SK-N-SH (cell line): ENCODE data around the gene HOXC11. TPM values are rescaled to one million over a fixed set of nuclear protein-coding genes. Genes with fewer than 3 reads are reported as not detected.

Experiments
- CTCF ChIA-PET: fragments of 300-600, 350-600 bp; formaldehyde crosslinking; extraction: SDS; loops from one replicate; lab custom pipeline; 2021; lab: Yijun Ruan, JAX
- POLR2A ChIA-PET: fragments of 350-600 bp; sonication (Branson Sonifier 250); formaldehyde crosslinking; extraction: SDS; loops from one replicate; lab custom pipeline; 2020; ENCODE audit warnings: antibody characterized with exemption, inconsistent platforms; lab: Yijun Ruan, JAX
- DNase-seq: peaks from one replicate; pipeline ENCODE4 v3.0.0; 2012
- H2AFZ ChIP-seq: fragments of 200-600 bp; sonication (generic); 2 replicates; pipeline ENCODE4 v1.8.1; 2016; ENCODE audit warnings: antibody characterized with exemption, mild to moderate bottlenecking, low read depth
- H3F3A ChIP-seq: fragments of 200-600 bp; sonication (generic); replicated peaks from 2 replicates; pipeline ENCODE3; 2016; ENCODE audit warnings: antibody characterized with exemption, mild to moderate bottlenecking; ENCODE audit not compliant: insufficient read depth
- H3K27ac ChIP-seq, 2 experiments: fragments of 200-500 bp in 1 of 2; fragments of 200-600 bp in 1 of 2; sonication (Bioruptor generic) in 1 of 2; sonication (generic), shearing (Covaris generic) in 1 of 2; 2 replicates each; pipeline versions ENCODE4 v1.5.1 to v1.6.1; 2014 to 2016; ENCODE audit warnings: low read depth in 2 of 2, inconsistent platforms in 1 of 2, low read length in 1 of 2, mild to moderate bottlenecking in 1 of 2, mixed read lengths in 1 of 2
- H3K27me3 ChIP-seq: fragments of 200-600 bp; sonication (generic), shearing (Covaris generic); 2 replicates; pipeline ENCODE4 v1.6.1; 2016; ENCODE audit warnings: mixed run types; ENCODE audit not compliant: insufficient read depth
- H3K36me3 ChIP-seq, 2 experiments: fragments of 200-500 bp in 1 of 2; fragments of 200-600 bp in 1 of 2; sonication (Bioruptor generic) in 1 of 2; sonication (generic) in 1 of 2; replicated peaks in 1 of 2; 2 replicates each; pipeline versions ENCODE3 to v1.5.1; 2014 to 2016; ENCODE audit warnings: low read length in 1 of 2, mild to moderate bottlenecking in 1 of 2; ENCODE audit not compliant: insufficient read depth in 2 of 2, control insufficient read depth in 1 of 2
- H3K4me1 ChIP-seq, 2 experiments: fragments of 200-500 bp in 1 of 2; fragments of 200-600 bp in 1 of 2; sonication (Bioruptor generic) in 1 of 2; sonication (generic), shearing (Covaris generic) in 1 of 2; 2 replicates each; pipeline versions ENCODE4 v1.5.1 to v1.6.1; 2014 to 2016; ENCODE audit warnings: low read depth in 1 of 2, low read length in 1 of 2, mixed run types in 1 of 2; ENCODE audit not compliant: insufficient read depth in 2 of 2, control insufficient read depth in 1 of 2
- H3K4me2 ChIP-seq: fragments of 200-600 bp; sonication (generic), shearing (Covaris generic); 2 replicates; pipeline ENCODE4 v1.6.1; 2017; ENCODE audit warnings: mixed run types
- H3K4me3 ChIP-seq, 2 experiments: fragments of 200-500 bp in 1 of 2; fragments of 200-600 bp in 1 of 2; sonication (Bioruptor generic) in 1 of 2; sonication (generic), shearing (Covaris generic) in 1 of 2; 2 replicates each; pipeline versions ENCODE4 v1.5.1 to v1.8.1; 2014 to 2016; ENCODE audit warnings: low read depth in 2 of 2, inconsistent platforms in 1 of 2, low read length in 1 of 2, mild to moderate bottlenecking in 1 of 2, mixed read lengths in 1 of 2, moderate library complexity in 1 of 2
- H3K79me2 ChIP-seq: fragments of 200-600 bp; sonication (generic); 2 replicates; pipeline ENCODE4 v1.8.1; 2017; ENCODE audit warnings: mild to moderate bottlenecking; ENCODE audit not compliant: insufficient read depth
- H3K9ac ChIP-seq: fragments of 200-600 bp; sonication (generic); 2 replicates; pipeline ENCODE4 v1.6.1; 2017; ENCODE audit warnings: mixed run types
- H3K9me2 ChIP-seq: fragments of 200-600 bp; sonication (generic); 2 replicates; pipeline ENCODE4 v1.6.1; 2017; ENCODE audit warnings: mixed run types
- H3K9me3 ChIP-seq: fragments of 200-600 bp; sonication (generic); 2 replicates; pipeline ENCODE4 v1.6.1; 2017; ENCODE audit warnings: mixed run types, mild to moderate bottlenecking, moderate library complexity
- H4K20me1 ChIP-seq: fragments of 200-600 bp; sonication (generic); 2 replicates; pipeline ENCODE4 v1.6.1; 2017; ENCODE audit warnings: mild to moderate bottlenecking, mixed run types; ENCODE audit not compliant: insufficient read depth
- CTCF ChIP-seq: fragments of 200-600 bp; sonication (generic); IDR thresholded peaks from 2 replicates; pipeline ENCODE4 v1.6.1; 2017; ENCODE audit warnings: antibody characterized with exemption, mild to moderate bottlenecking, moderate library complexity
- ELF1 ChIP-seq: IDR thresholded peaks from 2 replicates; pipeline ENCODE4 v1.4.0; 2012
- EZH2phosphoT487 ChIP-seq: fragments of 200-600 bp; sonication (generic); IDR thresholded peaks from 2 replicates; pipeline ENCODE4 v1.6.1; 2017; ENCODE audit warnings: low read depth, mixed run types, mild to moderate bottlenecking, antibody characterized with exemption, moderate library complexity, borderline replicate concordance
- FOSL2 ChIP-seq: IDR thresholded peaks from 2 replicates; pipeline ENCODE4 v1.4.0; 2012; ENCODE audit warnings: low read depth, mild to moderate bottlenecking, moderate library complexity, borderline replicate concordance
- FOXM1 ChIP-seq: IDR thresholded peaks from 2 replicates; pipeline ENCODE4 v1.4.0; 2012; ENCODE audit warnings: low read depth, mild to moderate bottlenecking
- GABPA ChIP-seq: IDR thresholded peaks from 2 replicates; pipeline ENCODE4 v1.4.0; 2012; ENCODE audit warnings: low read depth, mild to moderate bottlenecking
- GATA2 ChIP-seq: sonication (generic); formaldehyde crosslinking; IDR thresholded peaks from 2 replicates; pipeline ENCODE4 v1.5.0; 2020; ENCODE audit warnings: mild to moderate bottlenecking, missing genetic modification reagents
- JUND ChIP-seq: IDR thresholded peaks from 2 replicates; pipeline ENCODE4 v1.4.0; 2012
- MXI1 ChIP-seq: IDR thresholded peaks from 2 replicates; pipeline ENCODE4 v1.6.1; 2012; ENCODE audit warnings: mild to moderate bottlenecking, low read depth, low read length, improper control_type of control experiment
- NFIC ChIP-seq: IDR thresholded peaks from 2 replicates; pipeline ENCODE4 v1.4.0; 2012; ENCODE audit warnings: borderline replicate concordance
- NRF1 ChIP-seq: IDR thresholded peaks from 2 replicates; pipeline ENCODE4 v1.6.1; 2012; ENCODE audit warnings: low read depth, mild to moderate bottlenecking, low read length
- POLR2AphosphoS5 ChIP-seq: IDR thresholded peaks from 2 replicates; pipeline ENCODE4 v1.6.1; 2012; ENCODE audit warnings: low read depth, low read length
- RAD21 ChIP-seq: IDR thresholded peaks from 2 replicates; pipeline ENCODE4 v1.6.1; 2012; ENCODE audit warnings: mild to moderate bottlenecking, low read length
- REST ChIP-seq: IDR thresholded peaks from 2 replicates; pipeline ENCODE4 v1.6.1; 2012; ENCODE audit warnings: mild to moderate bottlenecking, low read depth, low read length, moderate library complexity
- SIN3A ChIP-seq: IDR thresholded peaks from 2 replicates; pipeline ENCODE4 v1.6.1; 2012; ENCODE audit warnings: low read depth, mild to moderate bottlenecking, low read length, moderate library complexity, borderline replicate concordance
- TAF1 ChIP-seq: IDR thresholded peaks from 2 replicates; pipeline ENCODE4 v1.6.1; 2012; ENCODE audit warnings: low read depth, mild to moderate bottlenecking, low read length, moderate library complexity, borderline replicate concordance
- TEAD4 ChIP-seq: IDR thresholded peaks from 2 replicates; pipeline ENCODE4 v1.4.0; 2012; ENCODE audit warnings: mild to moderate bottlenecking, borderline replicate concordance; ENCODE audit not compliant: insufficient read depth
- USF1 ChIP-seq: IDR thresholded peaks from 2 replicates; pipeline ENCODE4 v1.4.0; 2012; ENCODE audit warnings: low read depth, borderline replicate concordance
- USF2 ChIP-seq: fragments of 150-350 bp; IDR thresholded peaks from 2 replicates; pipeline ENCODE4 v1.6.1; 2017; ENCODE audit warnings: antibody characterized with exemption, low read length, low read depth, borderline replicate concordance
- WGBS: methylation state at CpG from one replicate; pipeline ENCODE4 v1.1.6; 2017; ENCODE audit warnings: low lambda C conversion rate; 5-methylcytosine and 5-hydroxymethylcytosine counted together
- polyA plus RNA-seq, 3 experiments: library from polyadenylated mRNA; depleted of rRNA; stranded (reverse); fragments of >200 nt; gene quantifications; 2 replicates each; pipeline ENCODE4 v1.2.3, GENCODE V29; 2012

Gene HOXC11
- polyA plus RNA-seq, 1 of the 3 experiments (the other 2 are of a cell fraction) = not detected

GRCh38 chr12:53941750-53942149 lies 31.2 kb upstream of the HOXC11 start:
- Histone ChIP-seq H3K79me2 (no peaks in the 10 kb centered on the region), H4K20me1 (no peaks in the 10 kb centered on the region), H3K36me3 (no peaks in the 10 kb centered on the region), H3K9me3 (no peaks in the 10 kb centered on the region), H3K27ac (no peak overlapping the region), H3K27me3 (peaks cover 98% of the 10 kb centered on the region), H2AFZ (no peak overlapping the region), H3F3A (no peaks in the 10 kb centered on the region), H3K9me2 (no peaks in the 10 kb centered on the region), H3K4me1 (no peaks in the 10 kb centered on the region; a peak in 1 of 4 replicates), H3K4me2 (no peak overlapping the region), H3K9ac (no peak overlapping the region), H3K4me3 (no peak overlapping the region)
- ChIA-PET POLR2A (no interaction called here), CTCF (interaction anchor here (0.8 to 4.9 kb wide), 4 partner anchors 12 to 195 kb away, joined by 3 to 16 read pairs (median 5); no protein-coding TSS in a partner anchor)
- 18% methylated on average over 5 of the region's 5 CpGs for WGBS
- DNase-seq = no peak
- TF ChIP-seq CTCF (no peak), POLR2AphosphoS5 (no peak), FOXM1 (no peak), GATA2 (CRISPR knock-in tag) (no peak), NRF1 (no peak), USF2 (no peak), FOSL2 (no peak)

GRCh38 chr12:53942467-53942997 lies 30.4 kb upstream of the HOXC11 start:
- H3K27me3 ChIP-seq = peaks cover 97% of the 10 kb centered on the region
- no peaks in the 10 kb centered on the region for H3F3A ChIP-seq
- H3K9ac ChIP-seq = no peak overlapping the region
- H2AFZ ChIP-seq = no peak overlapping the region
- H3K4me2 ChIP-seq = no peak overlapping the region
- WGBS = 23% methylated on average over 2 of the region's 2 CpGs
- no peak overlapping the region for H3K27ac ChIP-seq
- no peaks in the 10 kb centered on the region for H4K20me1 ChIP-seq
- H3K4me3 ChIP-seq = no peak overlapping the region
- no peaks in the 10 kb centered on the region for H3K9me2 ChIP-seq
- CTCF ChIA-PET = interaction anchor here (0.7 to 1.6 kb wide), 3 partner anchors 11 to 42 kb away, joined by 3 to 6 read pairs (median 5); partner anchors contain the start of gene HOXC10
- H3K36me3 ChIP-seq = no peaks in the 10 kb centered on the region
- no peak for DNase-seq
- no peaks in the 10 kb centered on the region; a peak in 1 of 4 replicates for H3K4me1 ChIP-seq
- no peaks in the 10 kb centered on the region for H3K79me2 ChIP-seq
- H3K9me3 ChIP-seq = no peaks in the 10 kb centered on the region
- POLR2A ChIA-PET = no interaction called here
- TF ChIP-seq USF2 (no peak), JUND (no peak), GATA2 (CRISPR knock-in tag) (no peak), USF1 (no peak), NRF1 (no peak), ELF1 (no peak), REST (no peak), RAD21 (no peak), TAF1 (no peak), EZH2phosphoT487 (no peak), NFIC (no peak), TEAD4 (no peak), SIN3A (no peak), GABPA (no peak), MXI1 (no peak)
